ENCODE measurements around the gene CNOT2.

The CNOT2 gene

DNA sequence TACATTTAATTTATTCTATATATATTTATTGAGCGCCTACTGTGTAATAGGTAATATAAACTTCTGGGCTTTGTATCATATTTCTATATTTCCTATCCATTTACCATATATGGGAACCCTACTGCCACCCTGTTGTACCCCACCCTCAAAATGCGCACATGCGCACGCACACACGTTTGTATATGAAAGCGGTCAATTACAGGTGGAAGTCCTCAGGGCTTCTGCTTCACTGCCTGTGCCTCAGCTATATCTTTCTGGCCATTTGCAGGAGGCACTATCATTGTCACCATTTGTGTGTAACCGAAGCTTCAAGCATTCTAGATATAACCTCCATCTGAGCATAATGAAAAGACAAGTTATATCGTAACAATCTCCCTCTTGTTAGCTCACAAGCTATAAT is 91.5 kb downstream of the CNOT2 start:
- Histone ChIP-seq H3K4me3 (ENCODE audit: low read depth in 1 of 2, low read length in 2 of 2) (no peak overlapping the region), H3K4me1 (ENCODE audit: control insufficient read depth in 1 of 2, insufficient read depth in 2 of 2, low read length in 2 of 2) (no peaks in the 10 kb centered on the region), H3K9me3 (ENCODE audit: control insufficient read depth in 1 of 2, low read length in 2 of 2) (no peaks in the 10 kb centered on the region), H3K27me3 (ENCODE audit: low read depth, low read length) (no peaks in the 10 kb centered on the region), H3K27ac (ENCODE audit: low read length) (no peak overlapping the region), H3K36me3 (ENCODE audit: control insufficient read depth in 1 of 2, insufficient read depth in 2 of 2, low read length in 2 of 2) (peaks cover 26 to 31% of the 10 kb centered on the region in 2 donors)

DNA sequence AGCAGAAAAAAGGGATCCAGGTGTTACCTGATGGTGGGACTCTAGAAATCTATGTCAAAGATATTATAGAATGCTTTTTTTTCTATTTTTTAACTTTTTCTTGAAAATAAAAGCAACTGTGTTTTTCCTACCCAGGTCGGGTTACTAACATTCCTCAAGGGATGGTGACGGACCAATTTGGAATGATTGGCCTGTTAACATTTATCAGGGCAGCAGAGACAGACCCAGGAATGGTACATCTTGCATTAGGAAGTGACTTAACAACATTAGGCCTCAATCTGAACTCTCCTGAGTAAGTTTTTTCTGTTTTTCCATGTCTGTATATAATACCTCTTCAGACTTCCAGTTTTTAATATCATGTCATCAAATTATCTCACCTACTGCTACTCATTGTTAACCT is 95.3 kb downstream of the CNOT2 start:
- Histone ChIP-seq H3K4me3 (ENCODE audit: low read depth in 1 of 2, low read length in 2 of 2) (no peak overlapping the region), H3K9me3 (ENCODE audit: control insufficient read depth in 1 of 2, low read length in 2 of 2) (no peaks in the 10 kb centered on the region), H3K27me3 (ENCODE audit: low read depth, low read length) (no peaks in the 10 kb centered on the region), H3K4me1 (ENCODE audit: control insufficient read depth in 1 of 2, insufficient read depth in 2 of 2, low read length in 2 of 2) (no peaks in the 10 kb centered on the region), H3K36me3 (ENCODE audit: control insufficient read depth in 1 of 2, insufficient read depth in 2 of 2, low read length in 2 of 2) (peaks cover 53 to 57% of the 10 kb centered on the region in 2 donors), H3K27ac (ENCODE audit: low read length) (no peak overlapping the region)

DNA sequence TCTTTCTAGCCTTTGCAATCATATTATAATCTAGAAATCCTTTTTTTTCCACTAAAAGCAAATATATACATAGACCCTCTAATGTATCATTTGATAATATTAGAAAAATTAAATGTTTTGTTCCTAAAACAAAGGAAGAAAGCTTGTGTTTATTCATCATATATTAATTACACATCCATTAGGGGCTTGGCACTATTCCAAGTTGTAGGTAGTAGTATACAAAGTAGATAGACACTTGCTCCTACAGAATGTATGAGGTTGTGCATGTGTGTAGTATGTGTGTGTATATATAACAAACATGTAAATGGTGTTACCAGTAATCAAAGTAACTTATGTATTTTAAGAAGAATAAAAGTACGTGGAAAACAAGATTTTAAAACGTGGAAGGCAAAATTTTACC is 107.8 kb downstream of the CNOT2 start:
- Histone ChIP-seq H3K9me3 (ENCODE audit: control insufficient read depth in 1 of 2, low read length in 2 of 2) (no peaks in the 10 kb centered on the region), H3K4me1 (ENCODE audit: control insufficient read depth in 1 of 2, insufficient read depth in 2 of 2, low read length in 2 of 2) (no peaks in the 10 kb centered on the region), H3K27me3 (ENCODE audit: low read depth, low read length) (no peaks in the 10 kb centered on the region), H3K27ac (ENCODE audit: low read length) (no peak overlapping the region), H3K36me3 (ENCODE audit: control insufficient read depth in 1 of 2, insufficient read depth in 2 of 2, low read length in 2 of 2) (peaks cover 7 to 22% of the 10 kb centered on the region in 2 donors), H3K4me3 (ENCODE audit: low read depth in 1 of 2, low read length in 2 of 2) (no peak overlapping the region)

DNA sequence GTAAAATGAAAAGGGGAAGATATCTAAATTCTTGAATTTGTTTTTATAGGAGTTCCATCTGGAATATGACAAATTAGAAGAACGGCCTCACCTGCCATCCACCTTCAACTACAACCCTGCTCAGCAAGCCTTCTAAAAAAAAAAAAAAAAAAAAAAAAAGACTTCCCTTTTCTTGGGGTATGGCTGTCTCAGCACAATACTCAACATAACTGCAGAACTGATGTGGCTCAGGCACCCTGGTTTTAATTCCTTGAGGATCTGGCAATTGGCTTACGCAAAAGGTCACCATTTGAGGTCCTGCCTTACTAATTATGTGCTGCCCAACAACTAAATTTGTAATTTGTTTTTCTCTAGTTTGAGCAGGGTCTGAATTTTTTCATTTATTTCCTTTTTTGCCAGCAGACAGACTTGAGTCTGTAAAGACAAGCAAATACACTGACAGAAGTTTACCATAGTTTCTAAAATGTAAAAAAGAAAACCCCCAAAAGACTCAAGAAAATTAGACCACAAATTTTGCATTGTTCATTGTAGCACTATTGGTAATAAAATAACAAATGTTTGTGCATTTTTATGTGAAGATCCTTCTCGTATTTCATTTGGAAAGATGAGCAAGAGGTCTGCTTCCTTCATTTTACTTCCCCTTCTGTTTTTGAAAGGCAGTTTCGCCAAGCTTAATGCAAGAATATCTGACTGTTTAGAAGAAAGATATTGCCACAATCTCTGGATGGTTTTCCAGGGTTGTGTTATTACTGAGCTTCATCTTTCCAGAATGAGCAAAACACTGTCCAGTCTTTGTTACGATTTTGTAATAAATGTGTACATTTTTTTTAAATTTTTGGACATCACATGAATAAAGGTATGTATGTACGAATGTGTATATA is 110.8 kb downstream of the CNOT2 start:
- H3K4me3 ChIP-seq (ENCODE audit: low read depth in 1 of 2, low read length in 2 of 2): no peak overlapping the region
- H3K4me1 ChIP-seq (ENCODE audit: control insufficient read depth in 1 of 2, insufficient read depth in 2 of 2, low read length in 2 of 2): no peaks in the 10 kb centered on the region
- H3K27me3 ChIP-seq (ENCODE audit: low read depth, low read length): no peaks in the 10 kb centered on the region
- H3K9me3 ChIP-seq (ENCODE audit: control insufficient read depth in 1 of 2, low read length in 2 of 2): no peaks in the 10 kb centered on the region
- H3K27ac ChIP-seq (ENCODE audit: low read length): no peak overlapping the region
- H3K36me3 ChIP-seq (ENCODE audit: control insufficient read depth in 1 of 2, insufficient read depth in 2 of 2, low read length in 2 of 2): peaks cover 7 to 14% of the 10 kb centered on the region in 2 donors

DNA sequence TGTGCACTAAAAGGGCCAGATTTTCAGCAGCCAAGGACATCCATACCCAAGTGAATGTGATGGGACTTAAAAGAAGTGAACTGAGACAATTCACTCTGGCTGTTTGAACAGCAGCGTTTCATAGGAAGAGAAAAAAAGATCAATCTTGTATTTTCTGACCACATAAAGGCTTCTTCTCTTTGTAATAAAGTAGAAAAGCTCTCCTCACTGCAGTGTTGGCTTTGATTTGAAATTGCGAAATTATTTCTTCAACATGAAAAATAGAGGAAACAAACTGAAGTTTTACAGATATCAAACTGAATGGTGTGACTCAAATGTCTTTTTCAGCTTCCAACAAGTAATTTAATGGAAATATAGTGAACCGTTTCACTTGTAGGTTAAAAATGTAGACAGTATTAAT is 111.6 kb downstream of the CNOT2 start:
- peaks cover 7 to 14% of the 10 kb centered on the region in 2 donors for H3K36me3 ChIP-seq (ENCODE audit: control insufficient read depth in 1 of 2, insufficient read depth in 2 of 2, low read length in 2 of 2)
- no peaks in the 10 kb centered on the region for H3K4me1 ChIP-seq (ENCODE audit: control insufficient read depth in 1 of 2, insufficient read depth in 2 of 2, low read length in 2 of 2)
- H3K27ac ChIP-seq (ENCODE audit: low read length): no peak overlapping the region
- no peaks in the 10 kb centered on the region for H3K9me3 ChIP-seq (ENCODE audit: control insufficient read depth in 1 of 2, low read length in 2 of 2)
- H3K4me3 ChIP-seq (ENCODE audit: low read depth in 1 of 2, low read length in 2 of 2): no peak overlapping the region
- H3K27me3 ChIP-seq (ENCODE audit: low read depth, low read length): no peaks in the 10 kb centered on the region

DNA sequence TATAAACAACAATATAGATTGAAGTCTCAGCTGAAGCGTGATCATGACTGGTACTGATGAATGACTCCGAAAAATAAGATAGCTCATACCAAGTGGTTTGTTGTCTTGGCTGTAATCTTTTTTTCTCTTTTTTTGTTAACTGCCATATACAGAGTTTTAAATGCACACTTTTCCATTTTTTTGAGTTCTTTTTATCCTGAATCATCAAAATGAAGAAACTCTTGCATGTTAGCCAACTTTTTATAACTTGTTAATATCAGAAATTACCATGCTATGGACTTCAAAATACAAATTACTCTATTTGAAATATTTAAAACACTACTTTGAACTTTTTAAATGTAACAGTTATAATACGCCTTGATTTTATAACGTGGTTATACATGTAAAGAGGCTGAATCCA is 112.7 kb downstream of the CNOT2 start:
- Histone ChIP-seq H3K27ac (ENCODE audit: low read length) (no peak overlapping the region), H3K4me3 (ENCODE audit: low read depth in 1 of 2, low read length in 2 of 2) (no peak overlapping the region), H3K27me3 (ENCODE audit: low read depth, low read length) (no peaks in the 10 kb centered on the region), H3K4me1 (ENCODE audit: control insufficient read depth in 1 of 2, insufficient read depth in 2 of 2, low read length in 2 of 2) (no peaks in the 10 kb centered on the region), H3K36me3 (ENCODE audit: control insufficient read depth in 1 of 2, insufficient read depth in 2 of 2, low read length in 2 of 2) (peaks cover 7 to 14% of the 10 kb centered on the region in 2 donors), H3K9me3 (ENCODE audit: control insufficient read depth in 1 of 2, low read length in 2 of 2) (no peaks in the 10 kb centered on the region)

DNA sequence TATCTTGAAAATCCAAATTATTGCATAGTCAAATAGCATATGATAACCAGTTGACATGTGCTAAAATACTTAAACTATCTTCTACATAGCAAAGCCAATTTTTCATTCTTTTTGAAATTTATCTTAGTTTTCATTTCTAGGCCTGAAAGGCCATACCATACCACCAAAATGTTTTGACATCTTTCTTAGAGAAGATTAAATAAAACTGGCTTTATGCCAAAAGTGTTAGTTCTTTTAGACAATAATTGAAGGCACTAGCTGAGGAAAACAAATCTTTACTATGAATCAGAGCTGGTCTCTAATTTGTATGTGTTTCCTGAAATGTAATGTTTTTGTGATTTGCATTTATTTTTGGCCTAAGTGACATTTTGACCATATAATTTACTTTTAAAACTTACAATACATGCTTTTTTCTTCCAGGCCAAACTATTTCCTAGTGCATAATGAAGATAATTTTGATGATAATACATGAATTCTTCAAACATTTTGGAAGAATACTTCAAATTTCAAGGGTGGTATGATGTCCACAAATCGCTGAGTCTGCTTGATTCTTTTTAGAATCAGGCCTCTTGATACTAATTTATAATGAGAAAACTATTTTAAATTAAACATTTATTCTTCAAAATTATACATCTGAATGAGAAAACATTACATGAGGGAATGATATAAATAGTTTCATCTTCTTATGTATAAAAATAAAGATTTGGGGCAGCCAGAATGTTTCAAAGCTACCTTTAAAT is 116.4 kb downstream of the CNOT2 start:
- Histone ChIP-seq H3K9me3 (ENCODE audit: control insufficient read depth in 1 of 2, low read length in 2 of 2) (no peaks in the 10 kb centered on the region), H3K27ac (ENCODE audit: low read length) (no peak overlapping the region)

DNA sequence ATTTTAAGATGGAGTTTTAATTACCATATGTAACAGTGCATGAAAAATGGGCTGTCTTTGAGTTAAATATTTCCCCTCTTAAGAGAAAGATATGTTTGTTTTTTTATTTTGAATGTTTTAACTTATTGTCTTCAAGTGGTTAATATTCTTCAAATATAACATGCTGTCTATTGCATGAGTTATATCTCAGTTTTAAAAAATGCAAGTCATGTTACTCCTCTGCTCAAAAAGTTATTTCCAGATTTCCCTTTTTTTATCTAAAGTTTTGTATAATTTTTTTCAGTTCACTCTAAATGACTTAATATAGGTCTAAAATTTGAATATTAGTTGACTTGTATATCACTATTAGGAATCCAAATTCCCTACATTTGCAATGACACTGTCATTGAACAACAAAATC is 117.0 kb downstream of the CNOT2 start:
- H3K27ac ChIP-seq (ENCODE audit: low read length): no peak overlapping the region
- peaks cover 5% of the 10 kb centered on the region for H3K27me3 ChIP-seq (ENCODE audit: low read depth, low read length)
- H3K4me3 ChIP-seq (ENCODE audit: low read depth in 1 of 2, low read length in 2 of 2): no peak overlapping the region
- H3K4me1 ChIP-seq (ENCODE audit: control insufficient read depth in 1 of 2, insufficient read depth in 2 of 2, low read length in 2 of 2): peaks cover 0 to 3% of the 10 kb centered on the region in 2 donors
- H3K36me3 ChIP-seq (ENCODE audit: control insufficient read depth in 1 of 2, insufficient read depth in 2 of 2, low read length in 2 of 2): no peaks in the 10 kb centered on the region
- no peaks in the 10 kb centered on the region for H3K9me3 ChIP-seq (ENCODE audit: control insufficient read depth in 1 of 2, low read length in 2 of 2)

More for the DNA sequence above, 116.4 kb downstream of the CNOT2 start:
- no peaks in the 10 kb centered on the region for H3K4me1 ChIP-seq (ENCODE audit: control insufficient read depth in 1 of 2, insufficient read depth in 2 of 2, low read length in 2 of 2)
- H3K27me3 ChIP-seq (ENCODE audit: low read depth, low read length): no peaks in the 10 kb centered on the region
- H3K4me3 ChIP-seq (ENCODE audit: low read depth in 1 of 2, low read length in 2 of 2): no peak overlapping the region
- H3K36me3 ChIP-seq (ENCODE audit: control insufficient read depth in 1 of 2, insufficient read depth in 2 of 2, low read length in 2 of 2): peaks cover 1 to 5% of the 10 kb centered on the region in 2 donors

DNA sequence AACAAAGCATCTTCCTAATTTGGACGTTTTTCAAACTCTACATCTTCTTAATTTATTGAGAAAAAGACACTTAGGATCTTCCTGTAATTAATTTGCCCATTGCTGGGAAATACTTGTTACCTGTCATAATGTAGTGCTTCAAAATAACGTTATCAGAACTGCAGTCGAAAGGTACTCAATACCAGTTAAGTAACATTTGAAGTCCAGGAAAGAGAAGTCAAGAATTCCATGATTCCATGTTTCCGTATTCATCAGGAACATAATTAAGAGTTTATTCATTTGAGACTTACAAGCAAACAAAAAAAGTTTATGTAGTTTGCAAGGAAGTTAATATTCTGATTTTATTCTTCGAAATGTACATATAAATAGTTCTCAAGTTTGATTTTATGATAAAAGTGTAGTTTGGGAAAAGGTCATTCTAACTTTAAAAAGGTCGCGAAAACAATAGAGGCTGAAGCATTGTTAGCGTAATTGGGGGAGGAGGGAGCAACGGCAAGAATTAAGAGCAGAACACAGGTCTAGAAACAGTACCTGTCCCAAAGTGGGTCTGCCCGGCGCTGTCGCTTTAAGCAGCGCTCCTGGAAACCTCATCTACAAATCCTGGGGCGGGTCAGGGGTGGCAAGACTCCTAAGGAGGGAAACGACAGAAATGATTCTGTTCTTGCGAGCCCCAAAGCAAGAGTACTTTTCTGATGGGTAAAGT is 121.6 kb downstream of the CNOT2 start:
- no peak overlapping the region for H3K27ac ChIP-seq (ENCODE audit: low read length)
- H3K4me1 ChIP-seq (ENCODE audit: control insufficient read depth in 1 of 2, insufficient read depth in 2 of 2, low read length in 2 of 2): peaks cover 0 to 15% of the 10 kb centered on the region in 2 donors
- no peaks in the 10 kb centered on the region for H3K9me3 ChIP-seq (ENCODE audit: control insufficient read depth in 1 of 2, low read length in 2 of 2)
- H3K27me3 ChIP-seq (ENCODE audit: low read depth, low read length): peaks cover 16% of the 10 kb centered on the region
- H3K4me3 ChIP-seq (ENCODE audit: low read depth in 1 of 2, low read length in 2 of 2): peak overlapping the region; percentile 52 to 86
- no peaks in the 10 kb centered on the region for H3K36me3 ChIP-seq (ENCODE audit: control insufficient read depth in 1 of 2, insufficient read depth in 2 of 2, low read length in 2 of 2)

DNA sequence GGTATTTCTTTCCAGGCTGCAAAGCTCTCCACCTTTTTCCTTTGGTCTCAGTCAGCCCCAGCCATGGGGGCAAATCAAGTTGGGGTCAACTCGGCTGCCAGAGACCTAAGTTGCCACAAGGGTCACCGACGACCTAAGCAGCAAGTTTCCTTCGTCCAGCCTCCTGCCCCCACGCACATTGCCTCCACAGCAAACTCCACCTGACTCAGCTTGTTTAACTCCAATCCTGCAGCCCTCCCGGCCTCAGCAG is 122.1 kb downstream of the CNOT2 start:
- H3K27ac ChIP-seq (ENCODE audit: low read length): no peak overlapping the region
- no peaks in the 10 kb centered on the region for H3K36me3 ChIP-seq (ENCODE audit: control insufficient read depth in 1 of 2, insufficient read depth in 2 of 2, low read length in 2 of 2)
- H3K27me3 ChIP-seq (ENCODE audit: low read depth, low read length): peaks cover 16% of the 10 kb centered on the region

More for the DNA sequence above, 122.1 kb downstream of the CNOT2 start:
- Histone ChIP-seq H3K4me3 (ENCODE audit: low read depth in 1 of 2, low read length in 2 of 2) (peak overlapping the region; percentile 52 to 86), H3K4me1 (ENCODE audit: control insufficient read depth in 1 of 2, insufficient read depth in 2 of 2, low read length in 2 of 2) (peaks cover 0 to 15% of the 10 kb centered on the region in 2 donors), H3K9me3 (ENCODE audit: control insufficient read depth in 1 of 2, low read length in 2 of 2) (no peaks in the 10 kb centered on the region)
